Parathyroid adenoma (tissue), 2 donors: ENCODE measurements around the gene NRXN3.

Experiments used
- H2AFZ ChIP-seq: fragments of 300-600 bp; sonication (generic); one replicate; pipeline ENCODE4 v1.7.0; 2017; ENCODE audit warnings: antibody characterized with exemption, mild to moderate bottlenecking
- H3K27ac ChIP-seq: fragments of 300-600 bp; sonication (generic); one replicate; pipeline ENCODE4 v1.7.0; 2017
- H3K27me3 ChIP-seq: fragments of 300-600 bp; sonication (generic); one replicate; pipeline ENCODE4 v1.7.0; 2017; ENCODE audit warnings: low read length; ENCODE audit not compliant: control insufficient read depth, insufficient read depth
- H3K36me3 ChIP-seq: fragments of 300-600 bp; sonication (generic); one replicate; pipeline ENCODE4 v1.7.0; 2017; ENCODE audit warnings: low read length; ENCODE audit not compliant: control insufficient read depth, insufficient read depth
- H3K4me1 ChIP-seq: fragments of 300-600 bp; sonication (generic); one replicate; pipeline ENCODE4 v1.7.0; 2017; ENCODE audit warnings: control low read depth
- H3K4me2 ChIP-seq: fragments of 300-600 bp; sonication (generic); one replicate; pipeline ENCODE4 v1.7.0; 2017; ENCODE audit warnings: low read length
- H3K4me3 ChIP-seq: fragments of 300-600 bp; sonication (generic); one replicate; pipeline ENCODE4 v1.7.0; 2017; ENCODE audit warnings: low read depth, low read length
- H3K79me2 ChIP-seq: fragments of 300-600 bp; sonication (generic); one replicate; pipeline ENCODE4 v1.7.0; 2017; ENCODE audit warnings: control low read depth
- H3K9ac ChIP-seq: fragments of 300-600 bp; sonication (generic); one replicate; pipeline ENCODE4 v1.7.0; 2017; ENCODE audit warnings: mild to moderate bottlenecking
- H3K9me3 ChIP-seq: fragments of 300-600 bp; sonication (generic); one replicate; pipeline ENCODE4 v1.7.0; 2017; ENCODE audit warnings: low read length; ENCODE audit not compliant: control insufficient read depth
- CTCF ChIP-seq: fragments of 300-600 bp; sonication (generic); IDR thresholded peaks from one replicate; pipeline ENCODE4 v1.7.0; 2017; ENCODE audit warnings: antibody characterized with exemption, mild to moderate bottlenecking
- donor health status: primary hyperparathyroidism.

The NRXN3 gene

GRCh38 chr14:78700236-78700635, 530.1 kb downstream of the NRXN3 start:
- no peaks in the 10 kb centered on the region for H3K36me3 ChIP-seq
- H3K27me3 ChIP-seq = no peaks in the 10 kb centered on the region
- no peak overlapping the region for H3K27ac ChIP-seq
- H3K4me2 ChIP-seq = no peak overlapping the region
- H3K9ac ChIP-seq = no peak overlapping the region
- H3K4me1 ChIP-seq = no peaks in the 10 kb centered on the region
- no peak overlapping the region for H3K4me3 ChIP-seq
- TF ChIP-seq CTCF = no peak
- no peaks in the 10 kb centered on the region for H3K9me3 ChIP-seq
- H3K79me2 ChIP-seq = no peaks in the 10 kb centered on the region
- no peak overlapping the region for H2AFZ ChIP-seq

GRCh38 chr14:78701246-78701645, 531.1 kb downstream of the NRXN3 start:
- H2AFZ ChIP-seq = no peak overlapping the region
- no peak overlapping the region for H3K27ac ChIP-seq
- no peaks in the 10 kb centered on the region for H3K9me3 ChIP-seq
- no peaks in the 10 kb centered on the region for H3K36me3 ChIP-seq
- no peak overlapping the region for H3K9ac ChIP-seq
- H3K4me1 ChIP-seq = no peaks in the 10 kb centered on the region
- TF ChIP-seq CTCF = no peak
- no peaks in the 10 kb centered on the region for H3K79me2 ChIP-seq
- no peak overlapping the region for H3K4me2 ChIP-seq
- no peak overlapping the region for H3K4me3 ChIP-seq
- no peaks in the 10 kb centered on the region for H3K27me3 ChIP-seq

- Histone ChIP-seq H3K9ac (no peak overlapping the region), H2AFZ (no peak overlapping the region), H3K4me2 (no peak overlapping the region), H3K9me3 (no peaks in the 10 kb centered on the region), H3K79me2 (no peaks in the 10 kb centered on the region), H3K4me3 (no peak overlapping the region), H3K4me1 (no peaks in the 10 kb centered on the region), H3K27ac (no peak overlapping the region), H3K36me3 (no peaks in the 10 kb centered on the region), H3K27me3 (no peaks in the 10 kb centered on the region)
- TF ChIP-seq CTCF = no peak
Observed at GRCh38 chr14:78704965-78705364, 534.8 kb downstream of the NRXN3 start.

GRCh38 chr14:78705989-78706388, 535.8 kb downstream of the NRXN3 start:
- Histone ChIP-seq H3K4me2 (no peak overlapping the region), H3K9ac (no peak overlapping the region), H3K9me3 (no peaks in the 10 kb centered on the region), H3K27me3 (no peaks in the 10 kb centered on the region), H2AFZ (no peak overlapping the region), H3K4me1 (no peaks in the 10 kb centered on the region), H3K4me3 (no peak overlapping the region), H3K36me3 (no peaks in the 10 kb centered on the region), H3K79me2 (no peaks in the 10 kb centered on the region), H3K27ac (no peak overlapping the region)
- no peak for TF ChIP-seq CTCF

GRCh38 chr14:78709795-78710557, 539.8 kb downstream of the NRXN3 start:
- no peaks in the 10 kb centered on the region for H3K27me3 ChIP-seq
- H3K9me3 ChIP-seq = no peaks in the 10 kb centered on the region
- H3K9ac ChIP-seq = no peak overlapping the region
- no peak overlapping the region for H3K4me2 ChIP-seq
- no peak overlapping the region for H2AFZ ChIP-seq
- H3K36me3 ChIP-seq = no peaks in the 10 kb centered on the region
- TF ChIP-seq CTCF = no peak
- H3K79me2 ChIP-seq = no peaks in the 10 kb centered on the region
- no peaks in the 10 kb centered on the region for H3K4me1 ChIP-seq
- no peak overlapping the region for H3K27ac ChIP-seq
- H3K4me3 ChIP-seq = no peak overlapping the region
